Body of pancreas (tissue), 4 donors: ENCODE results near the gene TRPM3.

Experiments used
- POLR2A ChIP-seq, 3 donors: fragments of 450-650 bp; IDR thresholded peaks; one replicate each; pipeline ENCODE4 v1.6.1; 2016; ENCODE audit warnings: antibody characterized with exemption in 3 of 3, mild to moderate bottlenecking in 2 of 3
- TF ChIP-seq, protein P1 (sequence below), 7 experiments: fragments of 450-650 bp in 4 of 7; fragments of 200-600 bp in 3 of 7; sonication (generic) in 3 of 7; IDR thresholded peaks; one replicate each; pipeline ENCODE4 v1.5.1; 2016 to 2019; ENCODE audit warnings: antibody characterized with exemption in 7 of 7

DNA sequence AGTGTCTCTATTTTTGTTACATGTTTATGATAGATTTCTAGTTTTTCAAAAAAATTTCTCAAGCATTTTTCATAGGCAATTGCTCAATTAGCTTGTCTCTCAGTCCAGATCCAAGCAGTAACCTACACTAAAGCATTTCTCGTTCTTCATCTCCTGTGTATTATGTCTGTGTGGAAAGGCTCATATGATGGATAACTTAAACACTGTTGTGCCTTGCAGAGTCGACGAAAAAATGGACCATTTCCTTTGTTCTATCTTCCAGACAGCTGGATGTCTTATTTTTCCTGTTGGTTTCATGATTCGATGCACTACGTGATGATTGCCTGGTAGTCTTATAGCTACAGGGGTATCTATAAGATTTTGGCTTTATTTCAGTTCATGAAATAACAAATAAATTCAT, 347.8 kb downstream of the TRPM3 start:
- TF ChIP-seq, protein P1, sequence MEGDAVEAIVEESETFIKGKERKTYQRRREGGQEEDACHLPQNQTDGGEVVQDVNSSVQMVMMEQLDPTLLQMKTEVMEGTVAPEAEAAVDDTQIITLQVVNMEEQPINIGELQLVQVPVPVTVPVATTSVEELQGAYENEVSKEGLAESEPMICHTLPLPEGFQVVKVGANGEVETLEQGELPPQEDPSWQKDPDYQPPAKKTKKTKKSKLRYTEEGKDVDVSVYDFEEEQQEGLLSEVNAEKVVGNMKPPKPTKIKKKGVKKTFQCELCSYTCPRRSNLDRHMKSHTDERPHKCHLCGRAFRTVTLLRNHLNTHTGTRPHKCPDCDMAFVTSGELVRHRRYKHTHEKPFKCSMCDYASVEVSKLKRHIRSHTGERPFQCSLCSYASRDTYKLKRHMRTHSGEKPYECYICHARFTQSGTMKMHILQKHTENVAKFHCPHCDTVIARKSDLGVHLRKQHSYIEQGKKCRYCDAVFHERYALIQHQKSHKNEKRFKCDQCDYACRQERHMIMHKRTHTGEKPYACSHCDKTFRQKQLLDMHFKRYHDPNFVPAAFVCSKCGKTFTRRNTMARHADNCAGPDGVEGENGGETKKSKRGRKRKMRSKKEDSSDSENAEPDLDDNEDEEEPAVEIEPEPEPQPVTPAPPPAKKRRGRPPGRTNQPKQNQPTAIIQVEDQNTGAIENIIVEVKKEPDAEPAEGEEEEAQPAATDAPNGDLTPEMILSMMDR (IDR thresholded peaks at IDR 0.05) = no peak
- no peak for TF ChIP-seq POLR2A (IDR thresholded peaks at IDR 0.05)
